ENCODE results near the gene ZMYND8.
"Not testable (repeated sequence)": the region's sequence is repeated elsewhere in the genome, so short reads cannot be mapped to it uniquely, and the experiment has no call there.

ZMYND8 gene

DNA sequence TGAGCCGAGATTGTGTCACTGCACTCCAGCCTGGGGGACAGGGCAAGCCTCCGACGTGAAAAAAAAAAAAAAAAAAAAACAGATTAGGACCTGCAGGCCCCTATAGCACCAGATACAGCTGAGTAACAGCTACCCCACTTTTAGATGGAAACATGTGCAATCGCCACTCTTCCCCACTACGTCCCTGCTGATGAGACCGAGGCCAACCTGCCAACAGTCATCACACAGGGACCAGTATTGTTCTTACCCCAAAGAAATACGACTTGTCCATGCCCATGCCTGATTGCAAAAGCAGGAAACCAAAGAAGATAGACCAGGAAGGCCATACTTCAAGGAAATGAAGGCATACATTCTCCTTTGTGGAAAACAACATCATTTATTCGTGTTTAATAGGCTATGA is 45.8 kb downstream of the ZMYND8 start:
- no peak for DNase-seq (ENCODE audit: low read depth in 2 of 2)

DNA sequence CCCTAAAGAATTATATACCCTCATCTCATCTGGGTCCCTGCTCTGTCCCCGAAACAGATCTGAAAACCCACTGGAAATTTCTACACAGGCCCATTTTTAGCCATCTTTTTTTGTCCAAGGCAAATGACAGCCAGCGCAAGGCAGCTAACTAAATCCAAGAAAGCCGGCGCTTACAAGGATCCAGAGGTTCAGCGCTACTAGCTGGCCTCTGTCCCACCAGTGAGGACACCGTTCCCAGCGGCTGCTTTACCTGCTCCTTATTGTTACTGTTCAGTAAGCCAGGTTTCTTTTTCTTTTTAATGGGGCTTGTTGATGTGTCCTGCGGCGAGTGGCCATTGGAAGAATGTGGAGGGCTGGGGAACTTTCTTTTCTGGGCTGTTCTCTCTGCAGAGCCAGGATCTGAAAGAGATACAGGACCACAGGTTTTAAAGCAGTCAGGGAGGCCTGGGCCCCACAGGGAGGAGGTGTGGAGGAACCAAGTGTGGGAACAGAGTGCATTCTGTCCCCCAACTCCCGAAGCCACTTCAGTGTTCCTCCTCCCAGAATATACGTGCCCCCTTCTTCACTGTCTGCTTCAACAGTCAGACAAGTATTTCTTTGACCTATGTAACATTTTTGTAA is 46.6 kb downstream of the ZMYND8 start:
- no peak for DNase-seq (ENCODE audit: low read depth in 2 of 2)

DNA sequence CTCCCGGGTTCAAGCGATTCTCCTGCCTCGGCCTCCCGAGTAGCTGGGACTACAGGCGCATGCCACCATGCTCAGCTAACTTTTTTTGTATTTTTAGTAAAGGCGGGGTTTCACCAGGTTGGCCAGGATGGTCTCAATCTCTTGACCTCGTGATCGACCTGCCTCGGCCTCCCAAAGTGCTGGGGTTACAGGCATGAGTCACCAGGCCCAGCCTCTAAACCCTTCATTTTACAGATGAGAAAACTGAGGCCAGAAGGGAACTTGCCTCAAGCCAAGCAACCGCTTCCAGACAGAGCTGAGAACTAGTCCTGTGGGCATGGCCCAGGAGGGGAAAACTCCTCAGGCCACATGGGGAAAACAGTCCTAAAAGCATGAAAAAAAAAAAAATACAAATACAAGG is 47.1 kb downstream of the ZMYND8 start:
- no peak for DNase-seq (ENCODE audit: low read depth in 2 of 2)

DNA sequence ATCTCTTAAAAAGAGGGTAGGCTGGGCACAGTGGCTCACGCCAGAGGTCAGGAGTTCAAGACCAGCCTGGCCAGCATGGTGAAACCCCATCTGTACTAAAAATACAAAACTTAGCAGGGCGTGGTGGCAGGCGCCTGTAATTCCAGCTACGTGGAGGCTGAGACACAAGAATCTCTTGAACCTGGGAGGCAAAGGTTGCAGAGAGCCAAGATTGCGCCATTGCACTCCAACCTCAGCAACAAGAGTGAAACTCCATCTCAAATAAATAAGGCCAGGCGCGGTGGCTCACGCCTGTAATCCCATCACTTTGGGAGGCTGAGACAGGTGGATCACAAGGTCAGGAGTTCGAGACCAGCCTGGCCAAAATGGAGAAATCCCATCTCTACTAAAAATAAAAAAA is 48.9 kb downstream of the ZMYND8 start:
- not testable (repeated sequence) for DNase-seq (ENCODE audit: low read depth in 2 of 2)

DNA sequence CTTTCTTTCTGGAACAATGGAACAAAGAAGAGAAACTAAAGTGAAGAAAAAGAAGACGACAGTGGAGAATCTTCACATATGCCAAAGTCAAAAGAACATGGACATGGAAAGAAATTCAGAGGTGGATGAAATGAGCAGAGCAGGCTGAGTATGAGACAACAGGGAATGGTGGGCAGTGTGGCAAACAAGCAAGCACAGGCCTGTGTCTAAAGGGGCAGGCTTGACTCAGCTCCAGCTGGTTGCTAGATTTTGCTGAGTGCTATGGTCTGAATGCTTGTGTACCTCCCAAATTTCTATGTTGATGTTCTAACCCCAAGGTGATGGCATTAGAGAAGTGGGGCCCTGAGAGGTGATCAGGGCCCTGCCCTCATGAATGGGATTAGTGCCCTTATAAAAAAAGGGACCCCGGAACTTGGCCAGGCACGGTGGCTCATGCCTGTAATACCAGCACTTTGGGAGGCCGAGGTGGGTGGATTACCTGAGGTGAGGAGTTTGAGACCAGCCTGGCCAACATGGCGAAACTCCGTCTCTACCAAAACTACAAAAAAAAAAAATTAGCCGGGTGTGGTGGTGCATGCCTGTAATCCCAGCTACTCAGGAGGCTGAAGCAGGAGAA is 49.6 kb downstream of the ZMYND8 start:
- no peak for DNase-seq (ENCODE audit: low read depth in 2 of 2)

DNA sequence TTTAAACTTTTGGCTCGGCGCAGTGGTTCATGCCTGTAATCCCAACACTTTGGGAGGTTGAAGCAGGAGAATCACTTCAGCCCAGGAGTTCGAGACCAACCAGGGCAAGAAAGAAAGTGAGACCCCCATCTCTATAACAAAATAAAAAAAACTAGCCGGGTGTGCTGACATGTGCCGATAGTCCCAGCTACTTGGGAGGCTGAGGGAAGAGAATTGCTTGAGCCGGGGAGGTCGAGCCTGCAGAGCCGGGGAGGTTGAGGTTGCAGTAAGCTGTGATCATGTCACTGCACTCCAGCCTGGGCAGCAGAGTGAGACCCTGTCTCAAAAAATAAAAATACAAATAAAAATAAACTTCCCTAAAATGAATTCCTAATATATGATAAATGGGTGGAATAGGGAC is 50.4 kb downstream of the ZMYND8 start:
- no peak for DNase-seq (ENCODE audit: low read depth in 2 of 2)

DNA sequence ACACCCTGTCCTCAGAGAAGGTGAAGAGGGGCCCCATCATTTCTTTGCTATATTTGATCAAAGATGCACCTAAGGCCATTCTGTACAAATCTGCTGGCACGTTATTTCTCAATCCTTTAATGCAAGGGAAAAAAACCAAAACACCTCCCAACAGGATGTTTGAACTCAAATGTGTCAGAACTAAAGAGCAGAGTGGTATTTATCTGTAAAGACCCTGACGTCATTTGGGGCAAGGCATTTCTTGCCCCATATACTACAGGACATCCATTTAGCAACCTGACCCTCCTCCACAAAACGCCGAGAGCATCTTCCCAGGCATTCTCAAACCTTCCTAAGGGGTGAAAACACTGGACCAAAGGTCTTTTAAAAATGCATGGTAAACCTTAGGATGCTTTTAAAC is 50.8 kb downstream of the ZMYND8 start:
- DNase-seq (ENCODE audit: low read depth in 2 of 2) = no peak

DNA sequence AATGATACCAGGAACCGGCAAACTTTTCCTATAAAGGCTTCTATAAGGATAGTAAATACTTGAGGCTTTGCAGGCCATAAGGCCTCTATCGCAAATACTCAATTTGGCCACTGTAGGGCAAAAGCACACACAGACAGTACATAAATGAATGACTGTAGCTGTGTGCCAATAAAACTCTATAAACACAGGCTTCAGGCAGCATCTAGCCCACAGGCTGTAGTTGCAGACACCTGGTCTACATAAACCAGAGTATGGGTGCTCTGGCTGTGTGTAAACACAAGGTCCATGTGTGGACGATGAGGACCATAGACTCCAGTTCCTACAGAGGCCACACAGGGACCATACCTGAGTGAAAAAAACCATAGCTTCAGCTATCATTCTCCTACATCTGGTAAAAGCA is 52.2 kb downstream of the ZMYND8 start:
- DNase-seq (ENCODE audit: low read depth in 2 of 2) = no peak

DNA sequence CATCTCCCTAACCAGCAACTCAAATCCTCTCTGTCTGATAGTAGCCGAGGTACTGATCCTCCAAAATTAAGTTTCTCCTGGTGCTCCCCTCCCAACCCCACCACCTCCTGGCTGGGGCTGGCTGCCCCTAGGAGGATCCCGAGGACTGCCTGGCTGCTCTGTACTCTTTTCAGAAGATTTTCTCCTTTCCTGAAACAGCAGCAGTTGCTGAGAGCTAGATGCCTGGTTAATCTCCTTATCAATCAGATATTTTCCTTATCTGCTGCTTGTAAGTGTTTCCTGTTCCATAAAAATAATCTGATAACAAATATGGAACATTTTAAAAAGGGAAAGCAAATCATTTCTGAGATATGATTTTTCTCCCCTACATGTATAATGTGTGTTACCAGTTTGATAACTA is 52.8 kb downstream of the ZMYND8 start:
- DNase-seq (ENCODE audit: low read depth in 2 of 2) = no peak

DNA sequence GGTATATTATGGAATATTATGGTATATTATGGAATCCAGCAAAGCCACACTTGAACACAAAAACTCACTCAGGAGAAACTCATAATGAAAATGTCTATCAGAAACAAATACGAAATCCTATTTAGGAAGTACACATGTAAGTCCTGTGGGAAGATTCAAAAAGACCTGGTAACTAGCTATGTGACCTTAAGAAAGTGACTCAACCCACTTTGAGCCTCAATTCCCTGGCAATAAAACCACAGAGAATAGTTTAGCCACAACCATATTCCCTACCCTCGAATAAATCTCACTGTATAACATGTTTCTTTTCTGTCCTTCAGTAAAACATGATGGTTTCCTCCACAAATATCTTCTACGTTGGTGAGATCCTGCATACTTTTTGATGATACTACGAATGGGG is 56.4 kb downstream of the ZMYND8 start:
- DNase-seq (ENCODE audit: low read depth in 2 of 2) = no peak

DNA sequence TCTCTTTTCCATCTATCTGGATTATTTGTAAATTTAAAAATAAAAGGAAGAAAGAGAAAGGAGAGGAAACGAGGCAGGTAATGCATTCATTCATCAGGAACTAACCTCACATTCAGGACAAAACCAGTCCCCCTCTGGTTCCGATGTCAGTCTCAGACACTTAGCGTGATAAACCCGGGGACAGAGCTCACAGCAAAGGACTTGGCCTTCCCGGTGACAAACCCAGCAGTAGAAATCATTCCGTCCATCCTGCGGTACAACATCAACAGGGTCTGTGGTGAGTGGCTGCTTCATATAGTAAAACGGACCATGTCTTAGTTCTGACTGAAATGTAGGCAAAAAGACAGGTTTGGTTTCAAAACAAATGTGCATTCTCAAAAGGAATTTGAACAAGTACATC is 57.9 kb downstream of the ZMYND8 start:
- no peak for DNase-seq (ENCODE audit: low read depth in 2 of 2)

DNA sequence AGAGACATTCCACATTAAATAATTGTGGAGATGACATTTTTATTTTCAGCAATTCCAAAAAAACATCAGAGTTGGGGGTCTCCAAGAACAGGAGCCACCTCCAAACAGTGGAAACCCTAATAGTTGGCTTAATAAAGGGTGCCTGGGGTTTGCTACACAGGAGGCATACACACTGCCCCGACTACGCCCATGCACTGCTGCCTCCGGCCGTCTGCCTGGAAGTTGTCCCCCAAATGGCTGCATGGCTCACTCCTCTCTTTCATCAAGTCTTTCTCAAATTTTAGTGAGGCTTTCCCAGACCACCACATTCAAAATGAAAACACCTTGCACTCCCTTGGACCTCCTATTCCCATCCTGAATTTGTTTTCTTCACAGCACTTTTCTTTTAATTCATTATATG is 58.8 kb downstream of the ZMYND8 start:
- DNase-seq (ENCODE audit: low read depth in 2 of 2) = no peak

DNA sequence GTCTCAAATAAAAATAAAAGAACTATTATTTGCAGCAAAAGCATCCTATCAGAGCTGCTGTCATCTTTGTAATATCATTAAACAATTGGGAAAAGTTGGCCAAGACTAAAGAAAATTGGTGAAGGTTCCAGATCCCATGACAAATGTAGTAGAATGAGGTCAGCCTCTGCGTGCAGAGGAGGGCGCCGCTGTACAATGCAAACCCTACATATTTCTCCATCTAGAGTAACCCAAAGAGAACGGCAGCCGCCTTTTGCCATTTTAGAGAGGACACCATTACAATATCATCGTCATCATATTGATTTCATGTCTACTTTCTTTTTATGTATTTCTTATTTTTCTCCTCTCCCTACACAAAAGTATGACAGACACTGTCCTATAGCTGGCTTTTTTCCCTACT is 59.5 kb downstream of the ZMYND8 start:
- no peak for DNase-seq (ENCODE audit: low read depth in 2 of 2)

DNA sequence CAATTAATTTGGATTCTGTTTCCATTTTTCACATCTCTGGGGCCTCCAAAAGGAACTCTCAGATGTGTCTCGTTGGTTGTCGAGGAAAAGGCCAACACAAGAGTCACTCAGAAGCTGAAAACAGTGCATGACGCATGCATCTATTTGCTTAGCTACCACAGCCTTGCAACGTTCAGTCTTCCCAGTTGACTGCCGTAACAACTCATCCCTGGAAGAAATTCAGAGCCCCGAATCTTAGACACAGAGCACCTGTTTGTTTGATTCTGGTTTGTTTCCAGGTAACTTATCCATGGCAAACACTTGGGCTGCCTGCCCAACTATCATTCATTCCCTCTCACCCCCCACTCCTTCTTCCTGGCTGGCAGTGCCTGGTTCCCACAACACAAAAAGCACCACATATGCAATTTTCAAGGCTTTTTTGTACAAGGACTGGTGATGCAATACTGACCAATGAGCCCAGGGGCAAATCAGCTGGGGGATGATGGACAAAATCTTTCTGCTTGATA is 60.5 kb downstream of the ZMYND8 start:
- no peak for DNase-seq (ENCODE audit: low read depth in 2 of 2)

DNA sequence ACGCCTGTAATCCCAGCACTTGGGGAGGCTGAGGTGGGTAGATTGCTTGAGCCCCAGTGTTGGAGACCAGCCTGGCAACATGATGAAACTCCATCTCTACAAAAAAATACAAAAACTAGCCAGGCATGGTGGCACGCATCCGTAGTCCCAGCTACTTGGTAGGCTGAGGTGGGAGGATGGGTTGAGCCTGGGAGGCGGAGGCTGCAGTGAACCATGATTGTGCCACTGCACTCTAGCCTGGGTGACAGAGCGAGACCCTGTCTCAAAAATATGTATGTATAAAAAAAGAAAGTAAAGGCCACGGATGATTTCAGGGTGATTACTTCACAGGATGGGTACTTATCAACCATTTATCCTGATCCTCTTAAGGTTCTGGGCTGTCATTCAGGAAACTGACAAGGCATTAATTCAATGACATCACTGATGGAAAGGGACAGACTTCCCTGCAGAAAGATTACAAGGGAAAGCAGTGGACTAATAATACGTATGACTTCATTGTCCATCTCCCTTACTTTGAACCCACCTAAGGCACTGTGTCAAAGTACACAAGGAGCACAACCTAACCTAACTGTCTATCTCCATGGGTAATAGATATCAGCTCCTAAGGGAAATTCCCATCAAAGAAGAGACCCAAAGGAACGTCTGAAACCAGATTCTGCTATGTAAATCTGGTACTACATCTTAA is 61.2 kb downstream of the ZMYND8 start:
- no peak for DNase-seq (ENCODE audit: low read depth in 2 of 2)

DNA sequence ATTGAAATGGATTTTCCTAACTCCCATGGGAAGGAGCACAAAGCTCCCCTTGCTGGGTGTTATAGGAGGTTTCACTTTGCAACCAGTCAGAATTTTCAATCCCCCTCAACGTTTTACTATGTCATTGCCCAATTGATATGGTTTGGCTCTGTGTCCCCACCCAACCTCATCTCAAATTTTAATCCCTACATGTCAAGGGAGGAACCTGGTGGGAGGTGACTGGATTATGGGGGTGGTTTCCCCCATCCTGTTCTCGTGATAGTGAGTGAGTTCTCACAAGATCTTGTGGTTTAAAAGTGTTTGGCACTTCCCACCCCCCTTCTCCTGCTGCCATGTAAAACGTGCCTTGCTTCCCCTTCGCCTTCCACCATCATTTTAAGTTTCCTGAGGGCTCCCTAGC is 62.9 kb downstream of the ZMYND8 start:
- DNase-seq (ENCODE audit: low read depth in 2 of 2) = no peak

DNA sequence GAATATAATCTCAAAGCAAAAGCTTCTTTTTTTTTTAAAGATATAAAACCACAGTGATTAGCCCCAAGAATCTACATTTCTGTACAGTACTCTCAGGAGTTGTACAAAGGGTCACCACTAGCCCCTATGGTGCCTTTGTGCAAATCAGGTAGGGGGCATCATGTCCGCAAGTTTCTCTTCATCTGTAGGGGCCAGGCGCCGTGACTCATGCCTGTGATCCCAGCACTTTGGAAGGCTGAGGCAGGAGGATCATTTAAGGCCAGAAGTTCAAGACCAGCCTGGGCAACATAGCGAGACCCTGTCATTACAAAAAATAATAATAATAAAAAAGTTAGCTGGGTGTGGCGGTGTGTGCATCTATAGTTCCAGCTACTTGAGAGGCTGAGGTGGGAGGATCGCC is 63.9 kb downstream of the ZMYND8 start:
- no peak for DNase-seq (ENCODE audit: low read depth in 2 of 2)

DNA sequence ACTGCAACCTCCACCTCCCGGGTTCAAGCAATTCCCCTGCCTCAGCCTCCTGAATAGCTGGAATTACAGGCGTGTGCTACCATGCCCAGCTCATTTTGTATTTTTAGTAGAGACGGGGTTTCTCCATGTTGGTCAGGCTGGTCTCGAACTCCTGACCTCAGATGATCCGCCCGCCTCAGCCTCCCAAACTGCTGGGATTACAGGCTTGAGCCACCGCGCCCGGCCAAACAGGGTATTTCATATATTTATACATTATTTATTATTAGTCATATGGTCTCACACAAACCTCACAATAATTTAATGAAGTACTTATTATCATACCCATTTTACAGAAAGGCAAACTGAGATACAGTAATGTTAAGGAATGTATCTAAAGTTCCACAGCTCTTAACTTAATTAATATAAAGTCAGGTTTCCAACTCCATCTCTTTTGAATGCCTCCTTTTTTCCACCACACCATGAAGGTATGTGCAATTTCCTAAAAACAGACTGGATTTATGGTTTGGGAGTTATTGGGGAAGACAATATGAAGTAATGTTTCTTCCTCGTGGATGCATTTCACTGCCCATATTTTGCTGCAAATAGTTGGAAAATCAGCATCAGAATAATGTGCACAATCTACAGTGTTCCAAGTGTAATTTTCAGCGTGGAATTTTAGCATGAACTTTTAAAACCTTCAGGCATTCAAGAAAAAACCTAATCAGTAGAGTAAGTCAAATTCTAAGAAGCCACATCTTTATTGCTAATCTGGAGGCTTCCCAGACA is 65.7 kb downstream of the ZMYND8 start:
- no peak for DNase-seq (ENCODE audit: low read depth in 2 of 2)

DNA sequence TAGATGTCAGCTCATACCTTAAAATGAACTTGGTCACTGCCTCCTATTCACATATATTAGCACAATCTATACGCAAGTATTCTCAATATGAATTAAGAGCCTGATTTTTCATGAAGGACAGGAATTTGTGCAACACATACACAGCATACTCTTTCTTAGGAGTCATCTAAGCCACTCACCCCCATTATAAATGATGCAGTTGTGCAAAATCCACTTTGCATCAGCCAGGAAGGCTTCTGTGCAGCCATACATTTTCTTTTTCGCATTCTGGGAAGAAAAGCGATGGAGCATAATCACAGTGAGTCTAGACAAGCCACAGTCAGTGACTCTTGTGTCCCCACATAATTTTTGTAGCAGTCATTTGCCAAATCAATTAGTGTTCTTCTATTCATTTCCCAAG is 66.5 kb downstream of the ZMYND8 start:
- DNase-seq (ENCODE audit: low read depth in 2 of 2) = no peak

DNA sequence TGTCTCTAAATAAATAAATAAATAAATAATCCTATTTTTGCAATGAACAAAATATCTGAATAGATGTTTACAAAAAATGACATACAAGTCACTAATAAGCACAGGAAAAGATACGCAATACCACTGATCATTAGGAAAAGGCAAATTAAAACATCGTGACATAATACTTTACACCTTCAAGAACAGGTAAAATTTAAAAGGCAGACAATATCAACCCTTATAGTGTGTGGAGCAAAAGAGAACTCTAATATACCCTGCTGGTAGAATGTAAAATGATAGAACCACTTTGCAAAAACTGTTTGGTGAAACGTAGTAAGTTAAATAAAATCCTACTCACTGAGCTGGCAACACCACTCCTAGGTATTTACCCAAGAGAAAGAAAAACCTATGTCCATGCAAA is 67.4 kb downstream of the ZMYND8 start:
- DNase-seq (ENCODE audit: low read depth in 2 of 2) = no peak

DNA sequence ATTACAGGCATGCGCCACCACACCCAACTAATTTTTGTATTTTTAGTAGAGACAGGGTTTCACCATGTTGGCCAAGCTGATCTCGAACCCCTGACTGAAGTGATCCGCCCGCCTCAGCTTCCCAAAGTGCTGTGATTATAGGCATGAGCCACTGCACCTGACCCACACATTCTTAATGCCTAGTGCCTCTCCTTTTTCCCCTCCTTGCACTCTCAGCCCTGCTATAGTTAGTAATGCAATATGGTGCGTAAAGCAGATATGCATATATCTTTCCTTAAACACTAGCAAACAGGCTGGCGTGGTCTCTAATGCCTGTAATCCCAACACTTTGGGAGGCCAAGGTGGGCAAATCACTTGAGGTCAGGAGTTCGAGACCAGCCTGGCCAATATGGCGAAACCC is 68.0 kb downstream of the ZMYND8 start:
- DNase-seq (ENCODE audit: low read depth in 2 of 2) = not testable (repeated sequence)

DNA sequence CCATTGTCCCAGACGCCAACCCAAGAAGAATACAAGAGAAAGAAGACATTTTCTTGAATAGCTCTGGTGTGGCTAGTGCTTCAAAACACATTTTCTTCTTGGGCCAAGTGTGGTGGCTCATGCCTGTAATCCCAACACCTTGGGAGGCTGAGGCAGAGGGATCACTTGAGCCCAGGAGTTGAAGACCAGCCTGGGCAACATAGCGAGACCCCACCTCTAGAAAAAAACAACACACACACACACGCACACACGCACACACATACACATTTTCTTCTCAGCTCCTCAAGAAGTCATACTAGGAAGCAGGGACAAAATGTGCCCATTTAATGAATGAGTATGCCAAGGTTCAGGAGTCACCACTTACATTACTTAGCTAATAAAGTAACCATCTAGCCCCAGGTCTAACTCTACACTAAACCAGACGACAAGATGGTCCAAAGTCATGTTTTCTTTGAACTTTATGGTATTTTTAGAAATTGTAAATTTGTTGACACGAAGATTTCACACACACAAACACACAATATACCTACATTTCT is 68.8 kb downstream of the ZMYND8 start:
- DNase-seq (ENCODE audit: low read depth in 2 of 2) = no peak
